Tongue (tissue), 2 donors: ENCODE measurements around the gene RLN2. TPM values are rescaled to one million over a fixed set of nuclear protein-coding genes. Genes with fewer than 3 reads are reported as not detected.
"Not testable (repeated sequence)": the region's sequence is repeated elsewhere in the genome, so short reads cannot be mapped to it uniquely, and the experiment has no call there.

Source experiments
- DNase-seq: peaks from one replicate; pipeline ENCODE4 v3.0.0-alpha.2; 2015
- total RNA-seq: library from RNA; depleted of rRNA; stranded (reverse); fragments of >200 nt; gene quantifications from one replicate; pipeline ENCODE4 v1.2.3, GENCODE V29; 2014

Gene RLN2, protein sequence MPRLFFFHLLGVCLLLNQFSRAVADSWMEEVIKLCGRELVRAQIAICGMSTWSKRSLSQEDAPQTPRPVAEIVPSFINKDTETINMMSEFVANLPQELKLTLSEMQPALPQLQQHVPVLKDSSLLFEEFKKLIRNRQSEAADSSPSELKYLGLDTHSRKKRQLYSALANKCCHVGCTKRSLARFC
- not detected for total RNA-seq

- DNase-seq: not testable (repeated sequence)
Measured at GRCh38 chr9:5303840-5304795, at the start of gene RLN2. Gene RLN2, minus strand, starts transcription at chr9:5304716. Its CDS starts 136 bp downstream, at chr9:5304580.

DNA sequence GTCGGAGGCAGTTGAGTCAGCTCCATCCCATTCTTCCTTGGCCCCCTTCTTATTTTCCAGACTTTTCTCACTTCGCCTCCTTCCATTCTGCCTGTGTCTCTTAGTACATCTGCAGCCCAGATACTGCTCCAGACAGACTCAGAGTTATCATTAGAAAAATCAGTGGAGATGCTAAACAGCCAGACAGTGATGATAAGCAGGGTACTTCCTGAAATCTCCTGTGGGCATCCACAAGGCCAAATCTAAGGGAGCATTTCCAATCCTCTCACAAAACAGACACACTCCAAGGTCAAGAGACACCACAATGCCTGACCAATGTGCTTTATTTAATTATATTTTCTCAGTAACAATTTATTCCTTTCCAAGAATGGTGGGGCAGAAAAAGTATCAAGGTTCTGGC lies 49.7 kb upstream of the RLN2 start:
- no peak for DNase-seq

GRCh38 chr9:5352637-5353248 lies 48.2 kb upstream of the RLN2 start:
- DNase-seq: no peak

DNA sequence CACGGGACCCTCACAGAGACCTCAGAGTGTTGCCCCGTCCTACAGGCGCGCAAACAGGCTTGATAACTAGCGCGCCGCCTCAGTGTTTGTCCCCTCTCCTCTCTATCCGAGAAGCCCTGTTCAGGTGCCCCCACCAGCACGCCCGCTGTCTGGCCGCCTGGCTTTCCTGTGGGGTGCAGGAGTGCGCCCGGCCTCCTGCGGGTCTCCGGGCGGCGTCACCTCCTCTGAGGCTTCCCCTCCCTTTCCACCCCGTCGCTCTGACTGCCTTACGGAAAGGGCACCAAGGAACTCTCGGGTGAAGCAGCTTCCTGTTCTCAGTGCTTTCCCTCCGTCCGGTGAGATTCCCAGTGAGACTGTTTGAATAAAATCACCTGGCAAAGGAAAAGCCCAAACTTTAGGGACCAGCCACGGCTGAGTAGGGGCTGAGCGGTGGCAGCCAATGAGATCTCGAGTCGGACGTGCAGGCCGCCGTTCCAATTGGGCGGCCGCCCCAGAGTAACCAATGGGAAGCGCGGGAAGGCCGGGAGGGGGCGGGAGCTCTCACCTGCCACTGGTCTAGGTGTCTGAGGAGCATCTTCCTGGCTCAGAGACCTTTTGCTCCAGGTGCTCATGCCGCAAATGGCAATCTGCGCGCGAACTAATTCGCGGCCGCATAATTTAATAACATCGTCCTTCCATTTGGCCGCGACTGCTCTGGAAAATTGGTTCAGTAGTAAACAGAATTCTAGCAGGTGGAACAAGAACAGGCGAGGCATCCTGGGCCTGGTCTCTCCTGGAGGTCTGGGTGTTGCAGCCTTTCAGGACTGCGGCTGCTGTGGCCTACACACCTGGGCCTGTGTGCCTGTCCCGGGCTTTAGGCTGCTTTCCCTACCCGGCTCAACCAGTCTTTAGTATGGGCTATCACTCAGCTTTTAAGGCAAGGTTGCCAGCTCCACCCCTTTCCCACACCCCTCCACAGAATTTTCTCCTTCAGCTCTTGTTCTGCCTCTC lies 34.8 kb upstream of the RLN2 start, which contains the start of gene RLN1:
TSS of gene RLN1 (minus strand) at position 885 of the 990 bp plus-strand sequence. CDS start at position 755, 130 bp downstream.
- not testable (repeated sequence) for DNase-seq

DNA sequence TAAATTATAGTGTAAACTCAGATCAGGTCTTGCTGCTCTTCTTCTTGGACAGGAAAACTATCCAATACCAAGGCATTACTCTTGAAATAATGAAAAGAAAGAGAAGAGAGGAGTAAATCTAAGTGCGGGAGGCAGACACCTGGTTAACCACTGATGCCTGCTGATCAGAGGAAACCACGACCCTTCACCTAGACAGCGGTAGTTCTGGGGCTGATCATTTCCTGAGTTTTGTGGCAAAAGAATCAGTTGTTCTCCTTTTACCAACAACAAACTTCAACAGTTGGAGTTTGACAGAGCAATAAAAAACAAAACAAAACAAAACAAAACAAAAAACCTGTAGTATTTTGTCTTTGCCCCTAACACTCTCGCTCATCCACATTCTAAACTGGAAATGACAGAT lies 32.2 kb upstream of the RLN2 start:
- no peak for DNase-seq

DNA sequence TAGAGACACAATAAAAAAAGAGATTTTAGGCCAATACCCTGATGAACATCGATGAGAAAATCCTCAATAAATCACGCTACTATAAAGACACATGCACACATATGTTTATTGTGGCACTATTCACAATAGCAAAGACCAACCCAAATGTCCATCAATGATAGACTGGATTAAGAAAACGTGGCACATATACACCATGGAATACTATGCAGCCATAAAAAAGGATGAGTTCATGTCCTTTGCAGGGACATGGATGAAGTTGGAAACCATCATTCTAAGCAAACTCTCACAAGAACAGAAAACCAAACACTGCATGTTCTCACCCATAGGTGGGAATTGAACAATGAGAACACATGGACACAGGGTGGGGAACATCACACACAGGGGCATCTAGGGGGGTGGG lies 26.8 kb upstream of the RLN2 start:
- not testable (repeated sequence) for DNase-seq

- DNase-seq: peak; percentile 1
Measured at GRCh38 chr9:5326893-5327548, 22.5 kb upstream of the RLN2 start.

DNA sequence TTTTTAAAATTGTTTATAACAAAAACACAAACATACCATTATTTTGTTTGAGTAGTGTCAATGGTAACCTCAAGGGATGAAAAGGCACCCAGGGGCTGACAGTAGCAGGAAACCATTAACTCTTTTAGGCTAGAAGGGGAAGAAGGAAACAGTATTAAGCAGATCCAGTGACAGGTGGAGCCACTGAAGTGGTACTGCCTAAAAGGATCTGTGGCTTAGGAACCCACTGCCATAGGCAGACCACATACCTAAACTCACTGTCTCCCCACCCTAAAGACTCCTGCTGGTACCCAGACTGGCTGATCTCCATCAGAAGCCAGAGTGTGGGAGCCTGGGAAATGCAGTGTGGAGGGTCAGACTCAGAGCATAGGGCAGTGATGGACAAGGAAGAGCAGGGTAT lies 21.7 kb upstream of the RLN2 start:
- DNase-seq: no peak

DNA sequence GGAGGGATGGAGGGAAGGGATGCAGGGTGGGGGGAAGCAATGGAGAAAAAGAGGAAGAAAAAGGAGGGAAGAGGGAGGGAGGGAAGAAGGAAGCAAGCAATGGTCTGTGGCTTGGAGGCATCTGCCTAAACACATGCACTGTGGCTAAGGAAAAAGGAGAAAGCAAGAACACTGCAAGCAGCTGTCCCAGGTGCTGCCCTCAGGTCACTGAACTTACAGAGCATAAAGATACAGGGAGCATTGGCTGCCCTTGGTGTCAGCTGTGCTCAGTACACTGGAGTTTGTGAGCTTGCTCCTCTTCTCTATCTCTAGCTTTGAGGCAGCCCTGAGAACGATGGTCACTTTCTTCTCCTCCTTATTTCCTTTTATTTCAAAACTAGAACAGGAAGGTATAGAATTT lies 17.1 kb upstream of the RLN2 start:
- not testable (repeated sequence) for DNase-seq

GRCh38 chr9:5321058-5321457 lies 16.5 kb upstream of the RLN2 start:
- no peak for DNase-seq

GRCh38 chr9:5316406-5316805 lies 11.9 kb upstream of the RLN2 start:
- not testable (repeated sequence) for DNase-seq

- no peak for DNase-seq
Measured at GRCh38 chr9:5315187-5315923, 10.8 kb upstream of the RLN2 start.

DNA sequence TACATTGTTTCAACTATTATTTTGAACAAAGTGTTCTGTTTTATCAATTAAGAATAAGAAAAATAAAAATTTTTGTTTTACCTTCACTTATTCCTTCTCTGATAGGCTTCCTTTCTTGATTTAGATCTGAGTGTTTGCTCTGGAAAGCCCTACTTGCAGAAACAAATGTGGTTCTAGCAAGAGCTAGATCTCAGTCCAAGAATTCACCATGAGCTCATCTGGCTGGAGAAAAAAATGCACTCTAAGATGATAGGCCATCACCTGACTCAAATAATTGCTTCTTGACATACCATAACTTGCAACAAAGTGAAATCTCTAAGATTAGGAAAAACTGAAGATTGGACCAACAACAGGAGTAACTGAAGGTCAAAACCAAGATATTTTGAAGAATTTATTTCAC lies 6.3 kb upstream of the RLN2 start:
- DNase-seq: no peak

- DNase-seq: no peak
Measured at GRCh38 chr9:5305741-5306140, 1.2 kb upstream of the RLN2 start.

- DNase-seq: no peak
Measured at GRCh38 chr9:5301544-5301943, 3.0 kb downstream of the RLN2 start.

GRCh38 chr9:5292141-5292540 lies 12.4 kb downstream of the RLN2 start:
- no peak for DNase-seq

DNA sequence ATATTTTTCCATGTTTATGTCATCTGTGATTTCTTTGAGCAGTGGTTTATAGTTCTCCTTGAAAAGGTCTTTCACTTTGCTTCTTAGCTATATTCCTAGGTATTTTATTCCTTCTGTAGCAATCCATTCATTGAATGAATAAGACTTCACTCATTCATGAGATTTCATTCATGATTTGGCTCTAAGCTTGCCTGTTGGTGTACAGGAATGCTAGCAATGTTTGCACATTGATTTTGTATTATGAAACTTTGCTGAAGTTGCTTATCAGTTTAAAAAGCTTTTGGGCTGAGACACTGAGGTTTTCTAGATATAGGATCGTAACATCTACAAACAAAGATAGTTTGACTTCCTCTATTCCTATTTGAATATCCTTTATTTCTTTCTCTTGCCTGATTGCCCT lies 15.9 kb downstream of the RLN2 start:
- DNase-seq: no peak

DNA sequence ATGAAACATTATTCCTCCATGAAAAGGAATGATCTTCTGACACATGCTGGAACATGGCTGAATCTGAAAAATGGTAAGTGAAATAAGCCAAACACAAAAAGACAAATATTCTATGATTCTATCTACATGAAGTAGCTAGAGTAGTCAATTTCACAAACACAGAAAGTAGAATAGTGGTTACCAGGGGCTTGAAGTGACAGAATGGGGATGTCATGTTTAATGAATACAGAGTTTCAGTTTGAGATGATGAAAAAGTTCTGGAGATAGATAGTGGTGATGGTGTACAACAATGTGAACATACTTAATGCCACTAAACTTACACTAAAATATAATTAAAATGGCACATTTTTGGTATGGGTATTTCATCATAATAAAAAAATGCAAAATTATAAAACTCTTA lies 18.3 kb downstream of the RLN2 start:
- no peak for DNase-seq

GRCh38 chr9:5278486-5278885 lies 26.0 kb downstream of the RLN2 start:
- no peak for DNase-seq

GRCh38 chr9:5274770-5275169 lies 29.7 kb downstream of the RLN2 start:
- DNase-seq: no peak
